Vagina (tissue), 2 donors: ENCODE data around the gene PCSK5. TPM values are rescaled to one million over a fixed set of nuclear protein-coding genes. Genes with fewer than 3 reads are reported as not detected.

ENCODE experiments used
- DNase-seq, 2 donors: peaks; one replicate each; pipeline ENCODE4 v3.0.0-alpha.2; 2017; ENCODE audit errors: extremely low spot score in 2 of 2
- H3K27ac ChIP-seq: fragments of 200-600 bp; sonication (generic); one replicate; pipeline ENCODE4 v1.5.1; 2019
- H3K27me3 ChIP-seq: fragments of 200-600 bp; sonication (generic); one replicate; pipeline ENCODE4 v1.5.1; 2019
- H3K36me3 ChIP-seq, 2 donors: fragments of 200-600 bp; sonication (generic); one replicate each; pipeline ENCODE4 v1.5.1; 2017 to 2019
- H3K4me1 ChIP-seq: fragments of 200-600 bp; sonication (generic); one replicate; pipeline ENCODE4 v1.5.1; 2019
- H3K4me3 ChIP-seq, 2 donors: fragments of 200-600 bp; sonication (generic); 1 replicate in 1 of 2; 2 replicates in 1 of 2; pipeline ENCODE4 v1.5.1; 2016 to 2019
- H3K9me3 ChIP-seq: fragments of 200-600 bp; sonication (generic); one replicate; pipeline ENCODE4 v1.5.1; 2019
- POLR2A ChIP-seq, 2 donors: fragments of 450-650 bp; IDR thresholded peaks; one replicate each; pipeline ENCODE4 v1.6.1; 2017; ENCODE audit warnings: antibody characterized with exemption in 2 of 2, mild to moderate bottlenecking in 2 of 2, moderate library complexity in 2 of 2
- POLR2AphosphoS5 ChIP-seq, 2 donors: sonication (generic); formaldehyde crosslinking; IDR thresholded peaks; one replicate each; pipeline ENCODE4 v1.9.0; 2017; ENCODE audit warnings: antibody characterized with exemption in 2 of 2, mild to moderate bottlenecking in 2 of 2, low read depth in 1 of 2; ENCODE audit not compliant: insufficient read depth in 1 of 2
- intact Hi-C: fragments of 100-400 bp; cut with DNase I; formaldehyde crosslinking; loops from one replicate; pipeline ENCODE4 v1.15.1; 2023
- total RNA-seq: library from RNA; depleted of rRNA; stranded (reverse); fragments of >200 nt; gene quantifications from one replicate; pipeline ENCODE4 v1.2.3, GENCODE V29; 2016
- TF ChIP-seq, protein P1 (sequence below), 3 experiments: fragments of 450-650 bp in 2 of 3; fragments of 200-600 bp in 1 of 3; sonication (generic) in 1 of 3; IDR thresholded peaks; one replicate each; pipeline ENCODE4 v1.5.1; 2017 to 2019; ENCODE audit warnings: antibody characterized with exemption in 3 of 3, mild to moderate bottlenecking in 2 of 3, moderate library complexity in 2 of 3

The PCSK5 gene
- total RNA-seq, 1 donor from 2014 or later: 22.6 TPM

DNA sequence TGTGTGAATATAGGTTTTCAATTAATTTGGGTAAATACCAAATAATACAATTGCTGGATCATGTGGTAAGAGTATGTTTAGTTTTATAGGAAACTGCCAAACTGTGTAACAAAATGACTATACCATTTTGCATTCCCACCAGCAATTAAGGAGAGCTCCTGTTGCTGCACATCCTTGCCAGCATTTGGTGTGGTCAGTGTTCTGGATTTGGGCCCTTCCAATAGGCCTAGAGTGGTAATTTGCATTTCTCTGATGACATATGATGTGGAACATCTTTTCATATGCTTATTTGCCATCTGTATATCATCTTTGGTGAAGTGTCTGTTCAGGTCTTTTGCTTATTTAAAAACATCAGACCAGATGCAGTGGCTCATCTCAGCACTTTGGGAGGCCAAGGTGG is 515.4 kb downstream of the PCSK5 start:
- H3K27me3 ChIP-seq: no peaks in the 10 kb centered on the region
- H3K36me3 ChIP-seq: no peaks in the 10 kb centered on the region
- TF ChIP-seq POLR2A (IDR thresholded peaks at IDR 0.05) (no peak), POLR2AphosphoS5 (IDR thresholded peaks at IDR 0.05; ENCODE audit: insufficient read depth in 1 of 2, low read depth in 1 of 2) (no peak)
- TF ChIP-seq, protein P1, sequence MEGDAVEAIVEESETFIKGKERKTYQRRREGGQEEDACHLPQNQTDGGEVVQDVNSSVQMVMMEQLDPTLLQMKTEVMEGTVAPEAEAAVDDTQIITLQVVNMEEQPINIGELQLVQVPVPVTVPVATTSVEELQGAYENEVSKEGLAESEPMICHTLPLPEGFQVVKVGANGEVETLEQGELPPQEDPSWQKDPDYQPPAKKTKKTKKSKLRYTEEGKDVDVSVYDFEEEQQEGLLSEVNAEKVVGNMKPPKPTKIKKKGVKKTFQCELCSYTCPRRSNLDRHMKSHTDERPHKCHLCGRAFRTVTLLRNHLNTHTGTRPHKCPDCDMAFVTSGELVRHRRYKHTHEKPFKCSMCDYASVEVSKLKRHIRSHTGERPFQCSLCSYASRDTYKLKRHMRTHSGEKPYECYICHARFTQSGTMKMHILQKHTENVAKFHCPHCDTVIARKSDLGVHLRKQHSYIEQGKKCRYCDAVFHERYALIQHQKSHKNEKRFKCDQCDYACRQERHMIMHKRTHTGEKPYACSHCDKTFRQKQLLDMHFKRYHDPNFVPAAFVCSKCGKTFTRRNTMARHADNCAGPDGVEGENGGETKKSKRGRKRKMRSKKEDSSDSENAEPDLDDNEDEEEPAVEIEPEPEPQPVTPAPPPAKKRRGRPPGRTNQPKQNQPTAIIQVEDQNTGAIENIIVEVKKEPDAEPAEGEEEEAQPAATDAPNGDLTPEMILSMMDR (IDR thresholded peaks at IDR 0.05): no peak
- H3K4me3 ChIP-seq: no peak overlapping the region
- intact Hi-C loops: no loop called here
- DNase-seq: no peak
- no peaks in the 10 kb centered on the region for H3K4me1 ChIP-seq
- H3K9me3 ChIP-seq: no peaks in the 10 kb centered on the region
- no peak overlapping the region for H3K27ac ChIP-seq
